ENCODE measurements around the gene BCL2L11.

The BCL2L11 gene

DNA sequence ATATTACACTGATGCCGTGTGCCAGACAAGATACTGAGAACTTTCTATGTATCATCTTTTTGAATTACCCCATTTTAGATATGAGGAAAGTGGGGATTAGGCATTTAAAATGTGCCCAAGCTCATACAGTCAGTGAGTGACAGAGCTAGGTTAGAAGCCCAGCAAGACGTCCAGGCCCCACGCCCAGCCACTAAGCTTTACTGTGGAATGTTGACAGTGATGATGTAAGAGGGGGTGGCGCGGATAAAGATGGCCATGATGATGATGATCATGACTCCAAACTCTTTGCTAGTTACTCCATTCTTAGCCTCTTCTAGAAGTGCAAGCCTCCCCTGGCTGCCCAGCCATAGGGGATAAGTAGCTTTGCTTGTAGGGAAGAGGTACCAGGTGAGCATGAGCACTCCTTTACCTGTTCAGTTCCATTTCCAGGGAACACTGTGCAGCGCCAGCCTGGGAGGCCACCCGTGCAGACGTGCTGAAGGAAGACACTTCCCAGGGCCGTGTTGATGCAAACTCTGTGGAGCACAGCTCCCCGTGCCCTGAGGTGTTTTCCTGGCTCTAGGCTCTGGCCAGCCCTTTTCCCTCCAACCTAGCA lies 65.5 kb downstream of the BCL2L11 start:
- DNase-seq (ENCODE audit: low spot score) = no peak

DNA sequence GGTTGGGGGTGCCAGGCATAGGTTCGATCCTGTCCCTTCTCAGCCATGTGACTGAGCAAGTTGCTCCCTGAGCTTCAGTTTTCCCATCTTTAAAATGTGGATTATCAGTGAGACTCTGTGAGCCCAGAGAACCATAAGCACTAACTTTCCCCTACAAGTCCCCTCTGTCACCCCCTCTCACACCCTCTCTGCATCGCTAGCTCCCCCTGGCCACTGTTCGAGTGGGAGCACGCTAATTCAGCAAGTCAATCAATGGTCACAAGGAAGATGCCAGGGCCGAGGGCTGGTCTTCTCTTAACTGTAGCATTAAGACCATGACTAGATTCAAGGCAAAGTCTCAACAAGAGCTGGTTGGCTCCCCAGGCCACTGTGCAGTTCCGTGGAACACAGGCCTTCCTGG lies 66.2 kb downstream of the BCL2L11 start:
- DNase-seq (ENCODE audit: low spot score) = no peak

More for the DNA sequence above, 65.5 kb downstream of the BCL2L11 start:
- TF ChIP-seq, protein P1, sequence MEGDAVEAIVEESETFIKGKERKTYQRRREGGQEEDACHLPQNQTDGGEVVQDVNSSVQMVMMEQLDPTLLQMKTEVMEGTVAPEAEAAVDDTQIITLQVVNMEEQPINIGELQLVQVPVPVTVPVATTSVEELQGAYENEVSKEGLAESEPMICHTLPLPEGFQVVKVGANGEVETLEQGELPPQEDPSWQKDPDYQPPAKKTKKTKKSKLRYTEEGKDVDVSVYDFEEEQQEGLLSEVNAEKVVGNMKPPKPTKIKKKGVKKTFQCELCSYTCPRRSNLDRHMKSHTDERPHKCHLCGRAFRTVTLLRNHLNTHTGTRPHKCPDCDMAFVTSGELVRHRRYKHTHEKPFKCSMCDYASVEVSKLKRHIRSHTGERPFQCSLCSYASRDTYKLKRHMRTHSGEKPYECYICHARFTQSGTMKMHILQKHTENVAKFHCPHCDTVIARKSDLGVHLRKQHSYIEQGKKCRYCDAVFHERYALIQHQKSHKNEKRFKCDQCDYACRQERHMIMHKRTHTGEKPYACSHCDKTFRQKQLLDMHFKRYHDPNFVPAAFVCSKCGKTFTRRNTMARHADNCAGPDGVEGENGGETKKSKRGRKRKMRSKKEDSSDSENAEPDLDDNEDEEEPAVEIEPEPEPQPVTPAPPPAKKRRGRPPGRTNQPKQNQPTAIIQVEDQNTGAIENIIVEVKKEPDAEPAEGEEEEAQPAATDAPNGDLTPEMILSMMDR (IDR thresholded peaks at IDR 0.05; ENCODE audit: extremely low read depth, missing control alignments) = no peak

DNA sequence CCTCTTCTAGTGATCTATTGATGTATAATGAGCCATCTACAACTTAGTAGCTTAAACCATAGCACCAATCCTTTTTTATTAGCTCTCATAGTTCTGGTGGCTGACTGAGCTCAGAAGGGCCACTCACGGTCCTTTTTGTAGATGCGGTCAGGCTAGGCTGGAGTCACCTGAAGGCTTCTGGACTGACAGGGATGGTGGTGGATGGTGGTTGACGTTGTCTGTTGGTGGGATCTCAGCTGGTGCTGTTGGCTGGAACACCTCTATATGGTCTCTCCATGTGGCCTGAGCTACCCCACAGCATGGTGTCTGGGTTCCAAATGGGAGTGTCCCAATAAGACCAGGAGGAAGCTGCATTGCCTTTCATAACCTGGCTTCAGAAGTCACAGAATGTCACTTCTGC lies 68.0 kb downstream of the BCL2L11 start:
- TF ChIP-seq, protein P1 (IDR thresholded peaks at IDR 0.05; ENCODE audit: extremely low read depth, missing control alignments) = no peak
- no peak for DNase-seq (ENCODE audit: low spot score)

More for the DNA sequence above, 66.2 kb downstream of the BCL2L11 start:
- TF ChIP-seq, protein P1 (IDR thresholded peaks at IDR 0.05; ENCODE audit: extremely low read depth, missing control alignments) = no peak

DNA sequence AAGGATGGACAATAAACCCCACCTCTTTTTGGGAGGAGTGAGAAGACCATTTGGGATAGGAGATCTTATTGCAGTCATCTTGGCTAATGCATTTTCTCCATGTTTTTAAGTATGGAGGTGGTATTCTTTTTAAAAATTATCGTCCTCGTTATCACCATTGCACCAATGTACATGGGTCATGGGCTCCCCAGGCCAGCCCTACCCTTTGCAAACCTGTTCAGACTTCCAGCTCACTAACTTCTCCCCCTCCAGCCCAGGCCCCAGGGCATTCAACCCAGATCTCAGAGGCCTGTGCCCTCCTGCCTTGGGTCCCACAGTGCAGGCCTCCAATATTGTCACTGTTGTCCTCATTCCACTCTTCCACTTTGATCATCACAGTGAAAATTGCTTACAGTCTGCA lies 68.4 kb downstream of the BCL2L11 start:
- no peak for DNase-seq (ENCODE audit: low spot score)
- TF ChIP-seq, protein P1 (IDR thresholded peaks at IDR 0.05; ENCODE audit: extremely low read depth, missing control alignments) = no peak

DNA sequence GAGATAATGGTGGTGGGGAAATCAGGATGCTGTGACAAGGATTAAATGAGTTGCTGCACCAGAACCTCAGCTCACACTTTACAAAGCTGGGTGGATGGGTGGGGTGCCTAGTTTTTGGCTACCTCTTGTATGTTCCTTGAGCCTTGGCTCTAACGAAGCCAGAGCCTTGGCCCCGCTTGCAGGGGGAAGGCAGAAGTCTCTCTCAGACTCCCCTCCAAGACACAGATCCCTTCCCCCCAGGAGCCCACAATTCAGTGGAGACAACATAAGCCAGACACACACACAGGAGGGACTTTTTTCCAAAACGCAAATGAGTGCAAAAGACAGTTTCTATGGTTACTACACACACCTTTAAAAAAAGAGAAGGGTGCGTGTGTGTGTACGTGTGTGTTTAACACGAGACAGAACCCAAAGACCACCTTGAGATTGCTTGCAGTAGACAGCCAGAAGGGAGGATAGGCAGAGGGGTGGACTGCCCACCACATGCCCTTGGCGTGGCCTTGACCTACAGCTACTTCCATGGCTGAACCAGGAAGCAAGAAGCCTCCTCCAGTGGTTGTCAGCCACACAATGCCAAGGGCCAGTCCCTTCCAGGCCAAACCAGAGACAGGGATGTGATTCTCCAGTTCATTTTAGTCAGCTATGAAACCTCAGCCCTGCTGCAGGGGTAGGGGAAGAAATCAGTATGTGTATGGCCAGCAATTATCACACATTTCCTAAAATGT lies 70.3 kb downstream of the BCL2L11 start:
- TF ChIP-seq, protein P1 (IDR thresholded peaks at IDR 0.05; ENCODE audit: extremely low read depth, missing control alignments) = no peak
- no peak for DNase-seq (ENCODE audit: low spot score)

DNA sequence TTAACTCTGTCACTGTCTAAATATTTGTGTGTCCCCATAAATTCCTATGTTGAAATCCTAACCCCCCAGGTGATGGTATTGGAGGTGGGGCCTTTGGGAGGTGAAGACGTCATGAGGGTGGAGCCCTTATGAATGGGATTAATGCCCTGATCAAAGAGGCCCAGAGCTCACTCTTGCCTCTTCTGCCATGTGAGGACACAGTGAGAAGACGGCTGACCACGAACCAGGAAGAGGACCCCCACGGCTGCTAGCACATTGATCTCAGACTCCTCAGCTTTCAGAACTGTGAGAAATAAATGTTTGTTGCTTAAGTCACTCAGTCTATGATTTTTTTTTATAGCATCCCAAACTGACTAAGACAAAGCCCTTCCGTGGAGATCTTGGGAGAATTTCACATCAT lies 71.2 kb downstream of the BCL2L11 start:
- no peak for DNase-seq (ENCODE audit: low spot score)
- TF ChIP-seq, protein P1 (IDR thresholded peaks at IDR 0.05; ENCODE audit: extremely low read depth, missing control alignments) = no peak

DNA sequence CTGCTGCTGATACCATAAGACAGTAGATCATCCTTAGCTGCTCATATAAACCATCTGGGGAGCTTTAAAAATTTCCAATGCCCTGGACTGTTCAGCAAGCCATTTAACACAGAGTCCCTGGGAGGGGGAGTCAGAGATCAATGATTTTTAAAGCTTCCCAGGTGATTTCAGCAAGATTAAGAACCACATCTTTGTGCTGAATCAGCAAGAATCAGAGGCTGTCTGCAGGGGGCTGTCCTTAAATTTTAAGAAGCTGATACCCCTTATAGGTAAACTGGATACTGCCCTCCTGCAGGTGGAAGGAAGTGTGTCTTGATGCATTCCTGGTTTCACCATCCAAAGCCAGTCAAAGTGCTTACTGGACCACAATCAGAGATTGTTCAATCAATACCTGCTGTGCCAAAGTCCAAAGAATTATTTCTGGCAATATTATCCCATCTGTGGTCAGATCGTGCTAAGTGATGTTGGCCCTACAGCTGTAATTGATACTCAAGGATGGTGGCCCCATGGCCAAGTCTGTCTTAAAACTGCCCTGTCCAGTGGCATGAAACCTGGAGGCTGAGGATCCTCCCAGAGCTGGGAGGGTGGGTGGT lies 72.2 kb downstream of the BCL2L11 start:
- TF ChIP-seq, protein P1 (IDR thresholded peaks at IDR 0.05; ENCODE audit: extremely low read depth, missing control alignments) = no peak
- DNase-seq (ENCODE audit: low spot score) = no peak
